GM12878 (cell line): Measurements from ENCODE around the gene MRM1. TPM values are rescaled to one million over a fixed set of nuclear protein-coding genes. Genes with fewer than 3 reads are reported as not detected.

Experiments
- ASH2L ChIP-seq: fragments of 300-600, 200-600 bp; sonication (generic); IDR thresholded peaks from 2 replicates; pipeline ENCODE4 v1.6.1; 2017; ENCODE audit warnings: low read depth, mild to moderate bottlenecking, borderline replicate concordance
- CUX1 ChIP-seq: IDR thresholded peaks from 2 replicates; pipeline ENCODE4 v1.6.1; 2012; ENCODE audit warnings: improper control_type of control experiment, low read depth, low read length; ENCODE audit not compliant: insufficient replicate concordance
- FOXK2 ChIP-seq: fragments of 450-650 bp; IDR thresholded peaks from 2 replicates; pipeline ENCODE4 v1.6.1; 2017; ENCODE audit warnings: mild to moderate bottlenecking, moderate library complexity
- IKZF2 ChIP-seq, 2 experiments: fragments of 450-650 bp; IDR thresholded peaks; 2 replicates each; pipeline ENCODE4 v1.6.1; 2017; ENCODE audit warnings: mild to moderate bottlenecking in 2 of 2, moderate library complexity in 2 of 2
- IRF4 ChIP-seq: IDR thresholded peaks from 2 replicates; pipeline ENCODE4 v1.6.1; 2011; ENCODE audit warnings: low read depth, low read length
- RUNX3 ChIP-seq: IDR thresholded peaks from 2 replicates; pipeline ENCODE4 v1.6.1; 2012; ENCODE audit warnings: low read length, inconsistent platforms
- SIN3A ChIP-seq: IDR thresholded peaks from 2 replicates; pipeline ENCODE4 v1.6.1; 2012; ENCODE audit warnings: low read depth, low read length, improper control_type of control experiment
- SMARCA5 ChIP-seq: fragments of 450-650 bp; IDR thresholded peaks from 2 replicates; pipeline ENCODE4 v1.6.1; 2017; ENCODE audit warnings: mild to moderate bottlenecking
- SUZ12 ChIP-seq: fragments of 200-600 bp; sonication (generic); IDR thresholded peaks from one replicate; pipeline ENCODE4 v1.6.1; 2018; ENCODE audit warnings: antibody characterized with exemption, mild to moderate bottlenecking; ENCODE audit not compliant: unreplicated experiment
- TAF1 ChIP-seq: IDR thresholded peaks from 2 replicates; pipeline ENCODE4 v1.6.1; 2011; ENCODE audit warnings: mild to moderate bottlenecking, low read depth, low read length, borderline replicate concordance
- TBL1XR1 ChIP-seq: IDR thresholded peaks from 2 replicates; pipeline ENCODE4 v1.6.1; 2012; ENCODE audit warnings: low read depth, low read length, improper control_type of control experiment
- polyA plus RNA-seq, 11 experiments: library from polyadenylated mRNA; depleted of rRNA in 4 of 11; unstranded in 6 of 11; stranded (reverse) in 5 of 11; fragments of >200 nt; fragmentation: Nextera tagmentation in 4 of 11; fragmentation: Illumina TruSeq in 1 of 11; extraction: Ambion mirVana in 4 of 11; extraction: Trizol in 1 of 11; gene quantifications; 1 replicate in 1 of 11; 2 replicates in 10 of 11; pipeline versions ENCODE4 v1.2.1 to v1.2.3, GENCODE V29; 2011 to 2016; ENCODE audit warnings: inconsistent platforms in 2 of 11, missing spikeins in 2 of 11, low read depth in 1 of 11
- total RNA-seq, 4 experiments: library from RNA; depleted of rRNA in 3 of 4; stranded (reverse); fragments of >200 nt in 3 of 4; fragmentation: Illumina TruSeq in 1 of 4; extraction: Trizol in 1 of 4; gene quantifications; 2 replicates each; pipeline versions ENCODE4 v1.2.1 to v1.2.3, GENCODE V29; 2013 to 2021

MRM1 gene
- total and polyA plus RNA-seq, 10 of the 15 experiments (the other 5 are each of a cell fraction or from before 2014, with no cell fraction given), result 0.23 to 16.9 (median 13.2) TPM

DNA sequence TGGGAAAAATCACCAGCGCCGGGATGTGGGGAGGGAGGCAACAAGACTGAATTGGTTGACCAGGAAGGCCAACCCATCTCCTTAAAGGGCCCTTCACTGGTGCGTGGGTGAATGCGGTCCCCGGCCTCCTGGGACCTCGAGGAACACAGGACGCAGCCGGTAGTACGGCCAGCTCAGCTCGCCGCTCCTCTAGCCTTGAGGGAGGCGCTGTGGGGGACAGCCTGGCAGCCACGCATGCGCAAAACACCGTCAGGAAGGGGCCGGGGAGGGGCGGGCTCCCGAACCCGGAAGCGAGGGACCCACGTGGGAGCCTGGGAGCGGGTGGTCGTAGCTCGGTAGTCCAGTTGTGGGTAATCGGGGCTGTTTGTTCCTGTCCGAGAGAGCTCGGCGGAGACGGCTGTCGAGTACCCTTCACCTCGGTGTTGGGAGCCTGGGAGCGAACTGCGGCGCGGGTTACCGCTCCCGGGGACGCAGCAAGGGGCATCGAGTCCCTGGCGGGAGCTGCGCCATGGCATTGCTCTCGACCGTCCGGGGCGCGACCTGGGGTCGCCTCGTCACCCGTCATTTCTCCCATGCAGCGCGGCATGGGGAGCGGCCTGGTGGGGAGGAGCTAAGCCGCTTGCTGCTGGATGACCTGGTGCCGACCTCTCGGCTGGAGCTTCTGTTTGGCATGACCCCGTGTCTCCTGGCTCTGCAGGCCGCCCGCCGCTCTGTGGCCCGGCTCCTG lies at the start of gene MRM1 (continued):
- no peak for TF ChIP-seq SUZ12
- peak; percentile 45 to 62; a peak in 2 of 4 replicates for TF ChIP-seq IKZF2 (IDR thresholded peaks at IDR 0.05)
- TF ChIP-seq FOXK2, result no peak
- TF ChIP-seq TAF1, result peak; percentile 46; the same call in 1 of the 2 replicates
- TF ChIP-seq SMARCA5, result no peak
- TF ChIP-seq SIN3A, result peak; percentile 83; the same call in 1 of the 2 replicates
- TF ChIP-seq RUNX3, result peak; percentile 68
- TF ChIP-seq CUX1, result no peak
- TF ChIP-seq ASH2L, result no peak
- no peak; the same call in 1 of the 2 replicates for TF ChIP-seq IRF4
- TF ChIP-seq TBL1XR1, result no peak
